GDM1 (cell line): ENCODE results near the gene PTPRN2.
"Not testable (repeated sequence)": the region's sequence is repeated elsewhere in the genome, so short reads cannot be mapped to it uniquely, and the experiment has no call there.

Experiments
- DNase-seq: peaks from one replicate; lab custom pipeline; 2025; lab: John Stamatoyannopoulos, UW

Gene PTPRN2

DNA sequence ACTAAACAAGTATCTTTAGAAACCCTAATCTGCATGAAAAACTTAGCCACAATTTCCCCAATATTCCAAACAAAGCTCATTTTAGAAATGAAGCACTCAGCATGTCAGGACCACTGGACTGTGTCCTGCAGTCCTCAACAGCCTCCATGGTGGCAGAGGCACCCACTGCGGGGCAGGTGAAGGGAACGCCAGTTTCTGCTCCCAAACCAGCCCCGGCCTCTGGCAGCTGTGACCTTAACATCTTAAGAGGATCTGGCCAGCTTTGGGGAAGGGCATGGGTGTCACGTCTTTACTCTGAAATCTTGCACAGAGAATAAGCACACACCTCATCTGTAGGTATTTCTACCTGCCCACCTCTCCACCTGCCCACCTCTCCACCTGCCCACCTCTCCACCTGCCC, 988.1 kb downstream of the PTPRN2 start:
- DNase-seq, result no peak

DNA sequence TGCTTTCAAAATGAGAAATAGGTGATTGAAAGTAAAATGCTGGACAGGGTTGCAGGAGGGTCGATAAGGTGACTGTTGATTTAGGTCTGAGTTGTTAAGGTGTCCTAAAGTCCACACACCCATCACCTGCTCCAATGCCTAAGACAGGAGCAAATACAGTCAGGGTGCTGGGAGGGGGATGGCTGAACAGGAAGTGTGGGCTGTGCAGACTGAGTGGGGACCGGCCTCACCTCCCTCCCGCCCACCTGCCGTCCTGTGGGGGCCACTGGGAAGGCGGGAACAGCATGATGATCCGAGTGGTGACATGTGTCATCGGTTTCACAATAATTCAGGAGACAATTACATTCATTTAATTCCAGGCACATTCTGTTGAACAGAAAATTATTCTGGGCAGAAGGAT, 990.1 kb downstream of the PTPRN2 start:
- DNase-seq, result no peak

DNA sequence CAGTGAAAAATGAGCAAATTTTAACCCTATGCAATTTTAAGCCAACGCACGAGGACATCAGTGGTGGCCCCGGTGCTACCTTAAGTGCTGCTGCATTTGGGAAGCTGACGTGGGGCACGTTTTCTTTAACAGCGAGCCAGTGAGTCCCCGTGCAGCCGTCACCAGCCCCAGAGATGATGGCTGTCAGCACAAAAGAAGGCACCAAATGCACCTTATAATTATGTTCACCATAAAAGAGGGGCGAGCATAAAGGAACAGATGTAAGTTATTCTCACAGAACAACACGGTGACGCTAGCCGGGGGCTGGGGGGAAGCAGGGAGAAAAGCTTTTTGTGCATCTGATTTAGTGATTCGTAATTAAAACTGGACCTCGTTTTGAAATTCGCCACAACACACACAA, 990.7 kb downstream of the PTPRN2 start:
- no peak for DNase-seq

DNA sequence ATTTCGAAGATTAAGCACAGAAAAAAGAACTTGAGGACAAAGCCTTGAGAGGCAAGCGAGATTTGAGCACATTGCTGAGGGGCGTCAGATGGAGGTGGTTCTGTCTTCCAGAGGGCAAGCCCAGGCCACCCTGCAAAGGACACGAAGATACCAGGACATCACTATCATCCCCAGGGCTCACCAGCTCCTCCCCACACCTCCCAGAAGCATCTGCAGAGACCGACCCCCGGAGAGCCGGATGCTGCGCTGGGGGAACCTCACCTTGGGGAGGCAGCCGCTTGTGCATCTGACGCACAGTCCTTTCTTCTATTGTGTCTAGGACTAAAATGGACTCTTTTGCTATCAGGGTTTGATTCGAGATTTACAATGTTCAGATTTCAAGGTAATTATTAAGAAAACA, 991.2 kb downstream of the PTPRN2 start:
- DNase-seq, result no peak

DNA sequence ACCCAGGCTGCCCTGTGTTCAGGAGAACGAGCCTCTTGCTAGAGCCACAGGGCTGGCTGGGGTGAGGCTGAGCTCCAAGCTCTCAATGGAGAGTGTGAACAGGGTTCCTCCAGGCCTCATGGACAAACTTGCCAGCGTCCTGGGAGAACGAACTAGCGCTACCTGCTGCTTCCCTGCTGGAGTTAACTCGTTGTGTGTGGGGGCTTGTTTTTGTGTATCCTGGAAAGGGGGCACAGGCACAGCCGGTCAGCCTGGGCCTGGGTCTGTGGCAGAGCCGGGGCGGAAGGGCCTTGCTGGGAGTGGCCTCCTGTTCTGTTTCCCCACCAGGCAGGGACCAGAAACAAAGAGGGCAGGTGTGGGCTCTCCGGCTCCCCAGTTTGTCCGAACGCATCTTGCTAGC, 991.6 kb downstream of the PTPRN2 start:
- DNase-seq, result no peak

DNA sequence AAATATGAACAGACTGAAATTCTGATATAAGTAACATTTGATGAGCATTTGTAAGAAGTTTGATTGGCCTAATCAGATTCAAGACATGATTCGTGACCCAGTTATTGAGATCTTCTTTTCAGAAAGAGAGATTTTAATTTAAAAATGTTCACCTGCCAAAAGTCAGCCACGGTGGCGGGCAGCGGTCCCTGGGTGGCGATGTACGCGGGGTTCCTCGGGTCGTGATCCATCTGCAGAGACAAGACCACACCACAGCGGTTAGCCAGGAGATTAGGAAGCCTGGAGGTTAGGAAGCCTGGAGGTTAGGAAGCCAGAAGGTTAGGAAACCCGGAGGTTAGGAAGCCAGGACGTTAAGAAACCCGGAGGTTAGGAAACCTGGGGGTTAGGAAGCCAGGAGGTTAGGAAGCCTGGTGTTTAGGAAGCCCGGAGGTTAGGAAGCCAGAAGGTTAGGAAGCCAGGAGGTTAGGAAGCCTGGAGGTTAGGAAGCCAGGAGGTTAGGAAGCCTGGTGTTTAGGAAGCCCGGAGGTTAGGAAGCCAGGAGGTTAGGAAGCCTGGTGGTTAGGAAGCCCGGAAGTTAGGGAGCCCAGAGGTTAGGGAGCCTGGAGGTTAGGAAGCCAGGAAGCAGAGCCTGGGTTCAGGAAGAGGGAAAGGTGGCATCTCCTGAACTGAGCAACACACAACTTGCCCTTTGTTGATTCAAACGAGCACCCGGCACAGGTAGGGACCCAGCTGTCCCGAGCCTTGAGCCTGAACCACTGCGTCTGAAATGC, 992.4 kb downstream of the PTPRN2 start:
- no peak for DNase-seq

DNA sequence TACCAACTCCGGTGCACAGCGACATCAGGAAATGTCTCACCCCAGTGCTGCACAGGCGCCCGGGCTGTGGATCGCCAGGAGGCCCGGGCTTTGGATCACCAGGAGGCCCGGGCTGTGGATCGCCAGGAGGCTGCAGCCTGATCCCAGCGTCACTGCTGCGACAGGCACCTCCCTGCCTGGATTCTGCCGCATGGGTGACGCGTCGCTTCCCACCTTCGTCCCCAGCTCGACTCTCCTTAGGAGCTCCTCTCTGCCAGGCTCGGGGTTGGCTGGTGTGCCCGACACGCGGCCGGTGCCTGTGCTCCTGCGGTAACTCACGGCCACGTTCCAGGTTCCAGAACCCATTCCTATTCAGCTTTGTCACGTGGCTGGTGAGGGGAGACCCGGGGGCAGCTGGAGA, 993.3 kb downstream of the PTPRN2 start:
- DNase-seq, result no peak

DNA sequence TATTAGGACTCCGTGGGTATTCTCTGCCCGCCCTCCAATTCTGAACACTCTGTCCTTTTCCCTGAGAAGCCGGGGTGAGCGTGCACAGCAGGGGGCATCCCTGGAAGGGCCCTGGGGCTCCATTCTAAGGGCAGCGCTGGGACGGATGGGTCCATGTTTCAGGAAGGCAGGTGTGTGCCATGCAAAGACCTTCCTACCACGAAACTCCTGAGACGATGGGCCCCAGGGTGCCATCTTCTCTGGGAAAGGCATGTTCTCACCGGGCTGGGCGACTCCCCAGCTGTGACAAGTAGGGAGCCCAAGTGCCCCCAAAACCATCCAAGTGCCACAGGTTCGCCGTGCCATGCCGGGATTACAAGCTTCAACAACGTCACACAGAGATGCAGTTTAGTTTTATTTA, 994.1 kb downstream of the PTPRN2 start:
- DNase-seq, result no peak

DNA sequence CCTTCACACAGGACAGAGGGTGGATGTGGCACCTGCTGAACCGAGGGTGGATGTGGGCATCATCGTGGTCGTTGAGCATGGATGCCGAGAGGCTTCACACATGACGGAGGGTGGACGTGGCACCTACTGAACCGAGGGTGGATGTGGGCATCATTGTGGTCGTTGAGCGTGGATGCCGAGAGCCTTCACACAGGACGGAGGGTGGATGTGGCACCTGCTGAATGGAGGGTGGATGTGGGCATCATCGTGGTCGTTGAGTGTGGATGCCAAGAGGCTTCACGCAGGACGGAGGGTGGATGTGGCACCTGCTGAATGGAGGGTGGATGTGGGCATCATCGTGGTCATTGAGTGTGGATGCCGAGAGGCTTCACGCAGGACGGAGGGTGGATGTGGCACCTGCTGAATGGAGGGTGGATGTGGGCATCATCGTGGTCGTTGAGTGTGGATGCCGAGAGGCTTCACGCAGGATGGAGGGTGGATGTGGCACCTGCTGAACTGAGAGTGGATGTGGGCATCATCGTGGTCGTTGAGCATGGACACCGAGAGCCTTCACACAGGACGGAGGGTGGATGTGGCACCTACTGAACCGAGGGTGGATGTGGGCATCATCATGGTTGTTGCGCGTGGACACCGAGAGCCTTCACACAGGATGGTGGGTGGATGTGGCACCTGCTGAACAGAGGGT, 994.8 kb downstream of the PTPRN2 start:
- DNase-seq, result not testable (repeated sequence)

DNA sequence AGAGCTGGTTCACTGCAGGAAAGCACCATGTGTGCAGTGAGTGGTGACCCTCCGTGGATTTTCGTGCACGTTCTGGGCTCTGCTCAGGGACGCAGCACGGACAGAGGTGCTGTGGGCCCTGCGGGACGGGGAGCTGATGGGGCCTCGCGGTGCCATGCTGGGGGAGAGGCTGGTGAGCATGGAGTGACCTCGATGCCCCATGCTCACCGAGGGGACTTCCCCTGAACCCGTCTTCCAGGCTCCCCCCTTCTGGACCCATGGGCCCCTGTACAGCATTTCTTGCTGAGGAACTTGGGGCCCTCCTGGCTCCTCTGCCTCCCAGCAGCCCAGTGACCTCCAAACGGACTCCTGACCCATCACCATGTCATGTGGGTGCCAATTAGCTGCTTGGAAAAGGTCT, 997.1 kb downstream of the PTPRN2 start:
- DNase-seq, result no peak

DNA sequence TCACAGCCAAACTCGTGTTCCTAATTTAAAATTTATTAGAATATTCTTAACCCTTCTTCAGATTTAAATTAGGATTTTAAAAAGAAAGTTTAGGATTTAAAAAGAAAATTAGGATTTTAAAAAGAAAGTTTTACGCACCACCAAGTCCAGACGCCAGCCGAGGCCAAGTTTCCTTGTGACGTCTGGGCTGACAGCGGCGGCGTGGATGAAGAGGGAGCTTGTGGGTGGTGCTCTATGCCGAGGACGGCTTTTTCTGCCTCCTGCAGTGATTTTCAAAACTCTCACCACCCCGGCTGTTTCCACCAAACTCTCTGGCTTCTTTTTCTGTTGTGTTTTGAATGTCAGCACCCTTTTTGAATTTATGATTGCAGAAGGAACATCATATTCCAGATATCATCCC, 997.9 kb downstream of the PTPRN2 start:
- no peak for DNase-seq

DNA sequence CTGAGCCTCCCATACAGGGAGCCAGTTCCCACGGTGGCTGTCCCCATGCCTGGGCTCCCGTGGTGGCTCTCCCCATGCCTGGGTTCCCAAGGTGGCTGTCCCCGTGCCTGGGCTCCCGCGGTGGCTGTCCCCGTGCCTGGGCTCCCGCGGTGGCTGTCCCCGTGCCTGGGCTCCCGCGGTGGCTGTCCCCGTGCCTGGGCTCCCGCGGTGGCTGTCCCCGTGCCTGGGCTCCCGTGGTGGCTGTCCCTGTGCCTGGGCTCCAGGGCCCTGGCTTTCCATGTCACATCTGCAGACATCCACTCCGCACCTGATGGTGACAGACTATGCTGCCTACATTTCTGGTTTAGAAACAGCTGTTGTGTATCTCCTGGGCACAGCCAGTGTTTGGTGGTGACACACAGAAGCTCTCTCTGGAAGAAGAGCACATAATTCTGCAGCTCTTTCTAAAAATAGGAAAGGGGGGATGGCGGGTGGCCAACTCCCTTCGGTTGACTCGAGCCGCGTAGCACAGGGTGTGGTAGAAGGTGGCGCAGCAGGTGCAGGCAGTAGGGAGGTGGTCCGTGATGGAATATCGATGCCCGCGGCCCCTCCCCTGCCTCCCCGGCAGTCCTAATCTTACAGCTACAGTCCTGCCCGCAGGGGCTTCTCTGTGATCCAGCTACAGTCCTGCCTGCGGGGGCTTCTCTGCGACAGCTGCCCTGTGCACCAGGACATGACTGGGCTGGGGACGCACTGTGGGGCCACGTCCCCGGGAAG, 999.6 kb downstream of the PTPRN2 start:
- no peak for DNase-seq

DNA sequence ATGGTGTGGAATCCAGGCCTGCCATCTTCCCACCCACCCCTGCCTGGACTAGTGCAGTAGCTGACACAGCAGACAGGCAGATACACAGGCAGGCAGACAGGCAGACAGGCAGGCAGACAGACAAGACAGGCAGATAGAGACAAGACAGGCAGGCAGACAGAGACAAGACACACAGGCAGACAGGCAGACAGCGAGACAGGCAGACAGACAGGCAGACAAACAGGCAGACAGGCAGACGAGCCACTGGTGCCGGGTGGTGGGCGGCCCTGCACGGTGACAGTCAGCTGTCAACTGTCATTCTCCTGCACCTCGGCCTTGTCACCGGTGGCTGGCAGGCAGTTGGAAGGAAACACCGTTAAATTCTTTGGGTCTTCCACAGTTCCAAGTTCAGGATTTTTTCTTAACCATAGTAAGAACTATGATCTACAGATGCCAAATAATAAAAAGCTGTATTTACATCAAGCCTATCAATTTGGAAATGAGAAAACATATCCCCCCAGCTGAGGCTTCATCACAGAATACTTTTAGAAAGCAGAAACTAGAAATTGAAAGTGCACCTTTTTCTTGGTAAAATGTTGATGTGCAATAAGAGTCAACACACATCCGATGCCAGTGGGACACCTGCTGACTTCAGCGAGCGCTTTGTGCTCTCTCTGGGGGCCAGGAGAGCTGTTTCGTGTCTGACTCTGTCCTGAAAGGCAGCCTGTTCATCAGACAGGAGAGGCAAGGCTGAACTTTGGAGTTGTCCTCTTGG, 1000.4 kb downstream of the PTPRN2 start:
- DNase-seq, result no peak

DNA sequence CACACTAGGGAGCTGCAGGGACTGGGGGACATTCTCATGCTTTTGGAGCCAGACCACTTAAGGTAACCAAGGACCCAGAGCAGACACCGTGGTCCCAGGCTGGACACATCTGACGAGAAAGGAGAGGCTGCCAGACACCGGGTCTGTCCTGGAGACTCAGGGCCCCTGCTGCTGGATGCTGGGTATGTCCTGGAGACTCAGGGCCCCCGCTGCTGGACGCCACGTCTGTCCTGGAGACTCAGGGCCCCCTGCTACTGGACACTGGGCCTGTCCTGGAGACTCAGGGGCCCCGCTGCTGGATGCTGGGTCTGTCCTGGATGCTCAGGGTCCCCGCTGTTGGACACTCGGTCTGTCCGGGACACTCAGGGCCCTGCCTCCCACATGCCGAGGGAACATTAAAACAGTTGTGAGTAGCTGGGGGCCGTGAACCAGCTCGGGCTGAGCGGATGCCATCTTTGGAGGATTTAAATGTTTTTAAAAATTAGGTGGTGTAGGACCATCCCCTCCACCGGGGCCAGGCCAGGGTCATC, 1001.1 kb downstream of the PTPRN2 start:
- DNase-seq, result no peak

DNA sequence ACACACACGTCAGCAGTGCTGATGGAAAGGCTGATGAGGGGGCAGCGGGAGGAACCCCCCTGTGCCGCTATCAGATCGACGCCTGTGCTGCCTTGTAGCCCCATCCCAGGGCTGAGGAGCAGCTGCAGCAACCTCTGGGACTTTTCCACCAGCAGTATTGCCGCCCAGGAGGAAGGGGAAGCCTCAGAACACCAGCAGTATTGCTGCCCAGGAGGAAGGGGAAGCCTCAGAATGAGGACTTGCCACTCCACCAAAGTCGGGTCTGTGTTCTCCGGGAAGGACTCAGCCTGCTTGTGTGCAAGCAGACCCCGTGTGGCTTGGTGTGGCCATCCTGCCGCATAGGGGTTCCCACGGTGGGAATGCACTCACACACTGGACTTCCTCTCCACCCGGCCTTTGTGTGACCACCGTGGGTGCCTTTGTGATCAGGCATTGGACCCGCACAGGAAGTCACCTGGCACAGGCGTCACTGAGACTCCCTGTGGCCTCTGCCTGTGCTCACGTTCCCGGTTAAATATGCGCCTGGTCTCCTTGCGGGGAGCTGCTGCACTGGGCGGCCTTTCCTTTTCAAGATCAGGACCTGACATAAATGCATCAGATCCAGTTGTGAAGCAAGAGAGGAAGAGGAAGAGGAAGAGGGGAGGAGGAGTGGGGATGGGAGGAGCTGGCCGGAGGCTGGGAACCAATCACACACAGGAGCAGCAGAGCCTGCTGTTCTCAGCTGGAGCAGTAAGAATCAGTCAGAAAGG, 1002.3 kb downstream of the PTPRN2 start:
- peak; percentile 28 for DNase-seq

DNA sequence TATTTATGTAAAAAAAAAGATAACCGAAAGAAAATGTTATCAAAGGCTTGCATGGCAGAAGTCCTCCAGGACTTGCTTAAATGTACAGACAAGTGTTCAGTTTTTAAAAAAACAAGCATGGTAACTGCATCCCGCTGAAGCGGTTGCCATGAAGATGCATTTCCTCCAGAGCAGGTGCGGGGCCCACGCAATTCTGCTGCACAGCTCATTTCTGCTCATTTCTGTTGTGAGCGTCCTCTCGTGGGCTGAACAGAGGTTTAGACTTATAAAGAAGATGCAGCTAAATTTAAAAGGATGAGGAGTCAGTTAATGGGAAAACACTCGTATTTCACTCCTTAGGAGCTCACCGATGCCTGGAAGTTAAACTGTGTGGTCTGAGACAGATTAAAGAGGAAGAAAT, 1003.2 kb downstream of the PTPRN2 start:
- no peak for DNase-seq

DNA sequence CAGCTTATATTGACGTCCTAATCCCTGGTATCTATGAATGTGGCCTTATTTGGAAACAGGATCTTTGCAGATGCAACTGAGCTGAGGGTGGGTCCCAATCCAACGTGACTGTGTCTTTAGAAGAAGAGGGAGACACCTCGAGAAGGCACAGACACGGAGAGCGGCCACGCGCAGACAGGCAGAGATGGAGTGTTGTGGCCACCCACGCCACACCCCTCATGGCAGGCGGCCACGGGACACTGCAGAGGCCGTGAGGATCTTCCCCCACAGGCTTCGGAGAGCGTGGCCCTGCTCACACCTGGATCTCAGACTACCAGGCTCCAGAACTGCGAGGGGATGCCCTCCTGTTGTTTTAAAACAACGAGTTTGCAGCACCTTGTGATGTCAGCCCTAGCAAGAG, 1005.9 kb downstream of the PTPRN2 start:
- DNase-seq, result no peak

DNA sequence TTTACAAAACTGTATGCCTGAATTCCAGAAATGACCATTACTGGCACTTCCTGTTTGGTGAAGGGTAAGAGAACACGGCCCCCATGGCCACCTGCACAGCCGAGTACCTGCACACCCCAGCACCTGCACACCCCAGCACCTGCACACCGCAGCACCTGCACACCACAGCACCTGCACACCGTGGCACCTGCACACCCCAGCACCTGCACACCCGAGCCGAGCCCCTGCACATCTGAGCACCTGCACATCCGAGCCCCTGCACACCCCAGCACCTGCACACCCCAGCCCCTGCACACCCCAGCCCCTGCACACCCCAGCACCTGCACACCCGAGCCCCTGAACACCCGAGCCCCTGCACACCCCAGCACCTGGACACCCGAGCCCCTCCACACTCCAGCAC, 1007.3 kb downstream of the PTPRN2 start:
- no peak for DNase-seq

DNA sequence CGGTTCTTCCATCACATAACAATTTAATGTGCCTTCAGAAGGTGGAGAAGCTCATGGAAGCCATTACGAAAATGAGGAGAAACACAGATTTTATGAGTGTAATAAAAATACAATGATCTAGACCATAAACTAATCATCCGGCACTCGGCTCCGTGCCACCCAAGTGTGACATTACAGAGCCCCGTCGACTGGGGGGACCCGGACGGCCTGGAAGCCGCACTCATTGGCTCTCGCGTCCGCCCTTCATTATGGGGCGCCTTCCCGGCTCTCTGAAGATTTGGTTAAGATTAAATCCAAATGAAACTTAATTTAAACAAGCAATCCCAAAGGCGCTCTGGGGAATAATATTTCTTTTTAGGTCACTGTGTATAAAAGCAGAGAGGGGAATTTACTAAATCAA, 1008.2 kb downstream of the PTPRN2 start:
- no peak for DNase-seq

DNA sequence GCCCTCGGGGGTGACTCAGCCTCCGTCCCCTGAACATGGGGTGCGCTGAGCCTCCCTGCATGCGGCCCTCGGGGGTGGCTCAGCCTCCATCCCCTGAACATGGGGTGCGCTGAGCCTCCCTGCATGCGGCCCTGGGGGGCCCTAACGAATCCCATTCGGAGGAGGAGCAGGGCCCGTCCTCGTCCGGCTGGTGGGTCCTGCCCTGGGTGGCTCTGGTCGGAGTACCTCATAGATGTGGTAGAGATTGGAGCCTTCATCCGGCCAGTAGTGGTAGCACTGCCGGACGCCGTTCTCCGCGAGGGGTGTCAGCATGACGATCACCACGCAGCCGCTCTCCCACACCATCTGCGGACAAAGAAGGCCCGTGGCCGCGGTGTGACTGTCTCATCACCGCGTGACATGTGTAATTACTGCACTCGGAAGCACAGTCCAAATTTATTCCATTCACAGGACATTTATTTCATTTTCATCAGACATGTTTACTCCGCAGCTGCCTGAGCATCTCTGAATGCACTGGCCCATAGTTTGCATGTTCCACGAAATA, 1009.8 kb downstream of the PTPRN2 start:
- DNase-seq, result no peak

DNA sequence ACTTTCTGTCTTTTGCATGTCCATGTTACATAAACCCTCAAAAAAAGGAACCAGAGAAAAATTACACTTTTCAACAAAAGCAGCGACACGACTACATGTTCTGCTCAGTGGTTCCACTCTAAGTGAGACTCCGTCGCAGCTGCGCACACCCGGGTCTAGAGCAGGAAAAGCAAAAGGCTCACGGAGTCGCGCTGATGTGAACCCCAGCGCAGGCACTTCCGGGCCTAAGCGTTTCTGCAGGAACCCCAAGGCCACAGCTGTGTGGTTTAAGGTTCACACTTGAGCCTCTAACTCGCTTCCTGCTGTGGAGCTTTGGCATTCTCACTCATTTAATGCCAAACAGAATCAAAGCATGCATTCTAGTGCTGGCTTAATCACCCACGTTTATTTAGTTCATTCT, 1010.6 kb downstream of the PTPRN2 start:
- no peak for DNase-seq
